ENCODE results near the gene FAM76B. TPM values are rescaled to one million over a fixed set of nuclear protein-coding genes. Genes with fewer than 3 reads are reported as not detected.

FAM76B gene
- total and polyA plus RNA-seq, 9 of the 15 experiments (the other 6 are each of a cell fraction or from before 2014, with no cell fraction given) = 22.5 to 60.0 (median 35.0) TPM

GRCh38 chr11:95835768-95836488 lies 46.3 kb upstream of the FAM76B start:
- peak; percentile 79 for FAIRE-seq
- H2AFZ ChIP-seq (ENCODE audit: low read depth, low read length) = no peak overlapping the region
- POLR2A ChIA-PET = interaction anchor here (0.6 to 1.1 kb wide), 2 partner anchors 507 to 554 kb away, joined by 3 to 4 read pairs; partner anchors contain the start of genes CCDC82, JRKL and MAML2
- H3K4me3 ChIP-seq = no peak overlapping the region
- H3K9ac ChIP-seq (ENCODE audit: insufficient read depth in 1 of 2, low read depth in 2 of 2, low read length in 2 of 2) = no peak overlapping the region
- intact Hi-C loops (cut with micrococcal nuclease) = loop anchor here (2.0 kb wide), 3 partner anchors 507 to 589 kb away; partner anchors contain the start of gene MAML2
- no TSS peak for BruUV-seq (replicated peaks)
- H3K4me1 ChIP-seq (replicated peaks in 1 of 2; ENCODE audit: control insufficient read depth in 2 of 2, insufficient read depth in 2 of 2, low read length in 2 of 2) = no peaks in the 10 kb centered on the region
- in situ Hi-C loops (cut with MboI) = no loop called here
- no peak overlapping the region for H3K4me2 ChIP-seq (ENCODE audit: insufficient read depth, low read length)
- H3K79me2 ChIP-seq (ENCODE audit: control insufficient read depth, insufficient read depth, low read length) = no peaks in the 10 kb centered on the region
- CTCF ChIA-PET (ENCODE audit: low intra/inter-chr PET ratio) = interaction anchor here (0.6 to 1.4 kb wide), 6 partner anchors 61 to 591 kb away, joined by 3 to 8 read pairs (median 6); partner anchors contain the start of gene MAML2
- DNase-seq (ENCODE audit: extremely low read depth in 1 of 4, low spot score in 3 of 4) = peak; percentile 49 to 80 (median 64)
- WGBS (ENCODE audit: insufficient coverage, low coverage, missing lambda C conversion rate) = 9% methylated on average over 3 of the region's 3 CpGs
- H3K27me3 ChIP-seq (ENCODE audit: control insufficient read depth in 2 of 2, insufficient read depth in 2 of 2, low read length in 2 of 2) = no peaks in the 10 kb centered on the region
- no peaks in the 10 kb centered on the region for H3K9me1 ChIP-seq (ENCODE audit: control insufficient read depth, insufficient read depth, low read length)
- no peak overlapping the region for H3K27ac ChIP-seq (ENCODE audit: extremely low read depth, low read depth, low read length)
- H3K9me3 ChIP-seq (replicated peaks; ENCODE audit: control insufficient read depth, insufficient read depth, low read depth, low read length) = no peaks in the 10 kb centered on the region
- ATAC-seq = peak; percentile 98
- no peaks in the 10 kb centered on the region for H4K20me1 ChIP-seq (replicated peaks; ENCODE audit: control insufficient read depth, insufficient read depth, low read length)
- H3K36me3 ChIP-seq (ENCODE audit: control insufficient read depth, insufficient read depth, low read length) = peaks cover 80% of the 10 kb centered on the region
- no peak for TF ChIP-seq NELFE (IDR thresholded peaks at IDR 0.05; ENCODE audit: insufficient read depth, insufficient read length)
- TF ChIP-seq ZEB2 (IDR thresholded peaks at IDR 0.05) = no peak
- no peak for TF ChIP-seq TAF7 (tag; IDR thresholded peaks at IDR 0.05)
- peak; percentile 70 for TF ChIP-seq NFE2 (IDR thresholded peaks at IDR 0.05; ENCODE audit: low read depth)
- no peak for TF ChIP-seq ATF6 (CRISPR knock-in tag; IDR thresholded peaks at IDR 0.05)
- TF ChIP-seq ETV1 (tag; conservative IDR thresholded peaks at IDR 0.05; ENCODE audit: low read depth) = 0 out of 2 replicates have a peak, but pooled peaks have one; percentile 9
- TF ChIP-seq GATA2 (CRISPR knock-in tag; IDR thresholded peaks at IDR 0.05) = no peak
- TF ChIP-seq ARID3A (IDR thresholded peaks at IDR 0.05; ENCODE audit: borderline replicate concordance, low read depth, low read length) = peak; percentile 75; the same call in 1 of the 2 replicates
- TF ChIP-seq CHD4 (IDR thresholded peaks at IDR 0.05; ENCODE audit: insufficient read depth, insufficient replicate concordance, low read depth, low read length, poor library complexity, severe bottlenecking) = no peak
- no peak for TF ChIP-seq E2F5 (CRISPR knock-in tag; IDR thresholded peaks at IDR 0.05)
- no peak for TF ChIP-seq XRCC5 (IDR thresholded peaks at IDR 0.05; ENCODE audit: low read depth, low read length)
- no peak for TF ChIP-seq SUPT5H (IDR thresholded peaks at IDR 0.05)
- 0 out of 2 replicates have a peak, but pooled peaks have one; percentile 37 for TF ChIP-seq JUND (IDR thresholded peaks at IDR 0.05; ENCODE audit: borderline replicate concordance, low read depth, low read length)
- no peak for TF ChIP-seq JUND (tag; IDR thresholded peaks at IDR 0.05; ENCODE audit: borderline replicate concordance, low read depth, low read length)
- TF ChIP-seq TFAP4 (CRISPR knock-in tag; IDR thresholded peaks at IDR 0.05; ENCODE audit: borderline replicate concordance) = peak; percentile 32; the same call in 1 of the 2 replicates
- TF ChIP-seq ELF2 (CRISPR knock-in tag; IDR thresholded peaks at IDR 0.05) = peak; percentile 28; the same call in 1 of the 2 replicates

Measured in K562 (cell line).